SK-N-SH (cell line): Measurements from ENCODE around the gene SV2C.

Source experiments
- EP300 ChIP-seq, 2 experiments: IDR thresholded peaks; 2 replicates each; pipeline versions ENCODE4 v1.4.0 to v1.6.1; 2012; ENCODE audit warnings: borderline replicate concordance in 1 of 2, low read depth in 1 of 2, low read length in 1 of 2
- RFX5 ChIP-seq: IDR thresholded peaks from 2 replicates; pipeline ENCODE4 v1.6.1; 2012; ENCODE audit warnings: mild to moderate bottlenecking, improper control_type of control experiment, low read length
- TF ChIP-seq, protein P1 (sequence below): IDR thresholded peaks from 2 replicates; pipeline ENCODE4 v1.4.0; 2012; ENCODE audit warnings: low read depth

DNA sequence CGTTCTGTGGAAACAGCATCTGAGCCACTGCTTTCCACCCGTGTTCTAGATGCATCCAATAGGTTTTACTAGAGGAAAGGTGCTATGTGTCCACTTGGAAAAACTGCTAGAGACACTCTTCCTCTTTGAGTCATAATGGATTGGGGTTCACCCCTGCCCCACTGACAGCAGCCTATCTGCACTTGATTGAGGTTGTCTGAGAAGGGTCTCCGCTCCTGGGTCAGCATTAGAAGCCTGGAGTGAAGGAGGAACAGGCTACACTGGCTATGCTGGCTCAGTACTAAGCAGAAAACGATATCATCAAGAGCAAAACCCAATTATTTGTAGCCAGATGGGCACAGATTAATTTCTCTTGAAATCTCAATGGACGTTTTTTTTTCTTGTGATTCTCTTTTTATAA is 167.3 kb downstream of the SV2C start:
- TF ChIP-seq, protein P1, sequence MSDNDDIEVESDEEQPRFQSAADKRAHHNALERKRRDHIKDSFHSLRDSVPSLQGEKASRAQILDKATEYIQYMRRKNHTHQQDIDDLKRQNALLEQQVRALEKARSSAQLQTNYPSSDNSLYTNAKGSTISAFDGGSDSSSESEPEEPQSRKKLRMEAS = no peak
- TF ChIP-seq RFX5 = no peak
- TF ChIP-seq EP300 (IDR thresholded peaks at IDR 0.05; ENCODE audit: borderline replicate concordance in 1 of 2, low read depth in 1 of 2, low read length in 1 of 2) = no peak
